ENCODE results near the gene OR4S2.

The OR4S2 gene

GRCh38 chr11:55648027-55648426, at the start of gene OR4S2:
OR4S2 (plus strand) TSS chr11:55648327; CDS start chr11:55650904, 2,577 bp downstream.
- DNase-seq (ENCODE audit: low spot score), result no peak
- Mint-ChIP-seq H3K27me3 (ENCODE audit: low read depth) (no peaks in the 10 kb centered on the region), H3K4me3 (no peak within 1 kb of the TSS), H3K36me3 (ENCODE audit: low read depth) (no peaks in the 10 kb centered on the region), H3K4me1 (ENCODE audit: low read depth) (no peaks in the 10 kb centered on the region), H3K9me3 (peaks cover 58% of the 10 kb centered on the region), H3K27ac (no peak within 1 kb of the TSS)

DNA sequence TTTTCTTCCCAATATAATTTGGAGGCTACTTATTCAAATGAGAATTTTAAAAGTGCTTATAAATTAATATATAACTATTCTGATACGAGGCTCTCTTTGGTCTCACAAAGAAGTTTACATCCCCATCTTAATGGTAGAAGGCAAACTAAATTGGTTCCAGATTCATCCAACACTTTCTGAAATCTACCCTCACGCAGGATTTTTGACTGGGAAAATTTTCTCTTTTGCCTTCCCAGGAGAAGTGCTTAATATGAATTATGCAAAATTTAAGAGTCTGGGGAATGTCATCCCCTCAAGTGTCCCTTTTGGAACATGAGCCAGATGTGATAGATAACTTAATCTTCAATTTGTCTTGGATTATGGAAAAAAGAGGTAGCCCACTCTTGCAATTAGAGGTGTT, 40.6 kb upstream of the OR4S2 start, which contains the start of gene OR4C11:
OR4C11 (minus strand) TSS at position 101 of the 400 bp plus-strand sequence. CDS start 3,272 bp downstream, outside the sequence.
- Mint-ChIP-seq H3K4me3 (no peak within 1 kb of the TSS), H3K27me3 (ENCODE audit: low read depth) (no peaks in the 10 kb centered on the region), H3K36me3 (ENCODE audit: low read depth) (no peaks in the 10 kb centered on the region), H3K4me1 (ENCODE audit: low read depth) (no peaks in the 10 kb centered on the region), H3K9me3 (peaks cover 48% of the 10 kb centered on the region), H3K27ac (no peak within 1 kb of the TSS)
- no peak for DNase-seq (ENCODE audit: low spot score)

DNA sequence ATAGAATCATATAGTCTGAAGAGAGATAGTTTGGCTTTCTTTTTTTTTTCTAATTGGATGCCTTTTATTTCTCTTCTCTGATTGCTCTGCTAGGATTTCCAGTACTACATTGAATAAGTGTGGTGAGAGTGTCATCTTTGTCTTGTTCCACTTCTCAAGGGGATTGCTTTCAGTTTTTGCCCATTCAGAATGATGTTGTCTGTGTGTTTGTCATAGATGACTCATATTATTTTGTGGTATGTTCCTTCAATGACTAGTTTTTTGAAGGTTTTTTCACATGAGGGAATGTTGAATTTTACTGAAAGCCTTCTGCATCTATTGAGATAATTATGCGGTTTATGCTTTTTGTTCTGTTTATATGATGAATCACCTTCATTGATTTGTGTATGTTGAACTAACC, 23.6 kb upstream of the OR4S2 start:
- Mint-ChIP-seq H3K27me3 (ENCODE audit: low read depth) (no peaks in the 10 kb centered on the region), H3K4me3 (no peak overlapping the region), H3K9me3 (peaks cover 74% of the 10 kb centered on the region), H3K36me3 (ENCODE audit: low read depth) (no peaks in the 10 kb centered on the region), H3K4me1 (ENCODE audit: low read depth) (no peaks in the 10 kb centered on the region), H3K27ac (no peak overlapping the region)
- no peak for DNase-seq (ENCODE audit: low spot score)

- Mint-ChIP-seq H3K27me3 (ENCODE audit: low read depth) (no peaks in the 10 kb centered on the region), H3K9me3 (peaks cover 56% of the 10 kb centered on the region), H3K4me3 (no peak within 1 kb of the TSS), H3K27ac (no peak within 1 kb of the TSS), H3K36me3 (ENCODE audit: low read depth) (no peaks in the 10 kb centered on the region), H3K4me1 (ENCODE audit: low read depth) (no peaks in the 10 kb centered on the region)
- no peak for DNase-seq (ENCODE audit: low spot score)
These were observed 13.3 kb upstream of the OR4S2 start, which contains the start of gene OR4P4 for GRCh38 chr11:55634813-55635212. OR4P4 (plus strand) TSS chr11:55635113.

GRCh38 chr11:55652560-55652959, 4.4 kb downstream of the OR4S2 start:
- Mint-ChIP-seq H3K27me3 (ENCODE audit: low read depth) (no peaks in the 10 kb centered on the region), H3K27ac (no peak overlapping the region), H3K4me3 (no peak overlapping the region), H3K4me1 (ENCODE audit: low read depth) (no peaks in the 10 kb centered on the region), H3K9me3 (peaks cover 61% of the 10 kb centered on the region), H3K36me3 (ENCODE audit: low read depth) (no peaks in the 10 kb centered on the region)
- DNase-seq (ENCODE audit: low spot score), result no peak

- Mint-ChIP-seq H3K9me3 (peaks cover 57% of the 10 kb centered on the region), H3K4me3 (no peak overlapping the region), H3K27ac (no peak overlapping the region), H3K27me3 (ENCODE audit: low read depth) (no peaks in the 10 kb centered on the region), H3K4me1 (ENCODE audit: low read depth) (no peaks in the 10 kb centered on the region), H3K36me3 (ENCODE audit: low read depth) (no peaks in the 10 kb centered on the region)
- DNase-seq (ENCODE audit: low spot score), result no peak
These were observed 7.0 kb downstream of the OR4S2 start for GRCh38 chr11:55655096-55655495.

- no peak overlapping the region for H3K27ac Mint-ChIP-seq
- H3K4me3 Mint-ChIP-seq, result no peak overlapping the region
- H3K4me1 Mint-ChIP-seq (ENCODE audit: low read depth), result no peaks in the 10 kb centered on the region
- H3K9me3 Mint-ChIP-seq, result peaks cover 53% of the 10 kb centered on the region
- H3K27me3 Mint-ChIP-seq (ENCODE audit: low read depth), result no peaks in the 10 kb centered on the region
- no peaks in the 10 kb centered on the region for H3K36me3 Mint-ChIP-seq (ENCODE audit: low read depth)
- DNase-seq (ENCODE audit: low spot score), result no peak
These were observed 10.0 kb downstream of the OR4S2 start for GRCh38 chr11:55658031-55658573.

DNA sequence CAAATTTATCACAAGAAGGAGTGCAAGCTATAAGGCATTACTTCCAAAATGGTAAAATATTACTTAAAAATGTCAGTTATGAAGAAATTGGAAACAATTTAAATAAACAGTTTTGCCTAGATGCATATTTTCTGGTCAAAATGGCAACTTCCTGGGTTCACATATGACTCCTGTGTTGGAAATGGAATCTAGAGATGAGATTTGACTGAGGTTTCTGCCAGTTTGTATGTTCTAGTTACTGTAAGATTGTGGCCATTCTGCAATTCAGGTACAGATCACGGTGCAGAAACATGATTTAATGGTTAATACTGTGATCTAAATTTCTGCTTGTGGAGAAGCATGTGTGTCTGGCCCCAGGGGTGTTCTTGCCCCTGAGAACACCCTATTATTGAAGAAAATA, 10.5 kb downstream of the OR4S2 start:
- no peaks in the 10 kb centered on the region for H3K4me1 Mint-ChIP-seq (ENCODE audit: low read depth)
- no peak overlapping the region for H3K4me3 Mint-ChIP-seq
- no peak overlapping the region for H3K27ac Mint-ChIP-seq
- DNase-seq (ENCODE audit: low spot score), result no peak
- no peaks in the 10 kb centered on the region for H3K27me3 Mint-ChIP-seq (ENCODE audit: low read depth)
- no peaks in the 10 kb centered on the region for H3K36me3 Mint-ChIP-seq (ENCODE audit: low read depth)
- peaks cover 53% of the 10 kb centered on the region for H3K9me3 Mint-ChIP-seq

GRCh38 chr11:55661901-55662300, 13.8 kb downstream of the OR4S2 start, which contains the start of gene OR4C6:
OR4C6 (plus strand) TSS chr11:55662201; CDS start chr11:55665167, 2,966 bp downstream.
- Mint-ChIP-seq H3K4me1 (ENCODE audit: low read depth) (no peaks in the 10 kb centered on the region), H3K9me3 (peaks cover 47% of the 10 kb centered on the region), H3K27me3 (ENCODE audit: low read depth) (no peaks in the 10 kb centered on the region), H3K4me3 (no peak within 1 kb of the TSS), H3K36me3 (ENCODE audit: low read depth) (no peaks in the 10 kb centered on the region), H3K27ac (no peak within 1 kb of the TSS)
- no peak for DNase-seq (ENCODE audit: low spot score)

GRCh38 chr11:55669376-55669775, 21.2 kb downstream of the OR4S2 start:
- DNase-seq (ENCODE audit: low spot score), result no peak
- H3K4me1 Mint-ChIP-seq (ENCODE audit: low read depth), result no peaks in the 10 kb centered on the region
- no peaks in the 10 kb centered on the region for H3K27me3 Mint-ChIP-seq (ENCODE audit: low read depth)
- H3K4me3 Mint-ChIP-seq, result no peak overlapping the region
- H3K9me3 Mint-ChIP-seq, result peaks cover 24% of the 10 kb centered on the region
- no peaks in the 10 kb centered on the region for H3K36me3 Mint-ChIP-seq (ENCODE audit: low read depth)
- H3K27ac Mint-ChIP-seq, result no peak overlapping the region

DNA sequence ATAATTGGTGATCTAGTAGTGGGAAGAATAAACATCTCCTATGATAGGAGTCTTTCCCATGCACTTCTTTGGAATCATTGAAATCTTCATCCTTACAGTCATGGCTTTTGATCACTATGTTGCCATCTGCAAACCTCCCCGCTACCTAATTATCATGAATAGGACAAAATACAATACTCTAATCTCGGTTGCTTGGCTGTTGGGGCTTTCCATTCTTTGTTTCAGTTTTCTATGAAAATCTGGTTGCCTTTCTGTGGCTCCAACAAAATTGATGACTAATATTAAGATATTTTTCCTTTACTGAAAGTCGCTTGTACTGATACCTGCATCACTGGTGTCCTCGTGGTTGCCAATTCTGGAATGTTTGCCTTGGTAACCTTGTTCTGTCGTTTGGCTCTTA, 25.7 kb downstream of the OR4S2 start:
- Mint-ChIP-seq H3K4me3 (no peak overlapping the region), H3K27ac (no peak overlapping the region), H3K36me3 (ENCODE audit: low read depth) (no peaks in the 10 kb centered on the region), H3K4me1 (ENCODE audit: low read depth) (no peaks in the 10 kb centered on the region), H3K27me3 (ENCODE audit: low read depth) (no peaks in the 10 kb centered on the region), H3K9me3 (peaks cover 26% of the 10 kb centered on the region)
- DNase-seq (ENCODE audit: low spot score), result no peak

- no peak for DNase-seq (ENCODE audit: low spot score)
- H3K36me3 Mint-ChIP-seq (ENCODE audit: low read depth), result no peaks in the 10 kb centered on the region
- H3K9me3 Mint-ChIP-seq, result peaks cover 29% of the 10 kb centered on the region
- H3K4me1 Mint-ChIP-seq (ENCODE audit: low read depth), result no peaks in the 10 kb centered on the region
- no peak overlapping the region for H3K4me3 Mint-ChIP-seq
- H3K27me3 Mint-ChIP-seq (ENCODE audit: low read depth), result no peaks in the 10 kb centered on the region
- H3K27ac Mint-ChIP-seq, result no peak overlapping the region
These were observed 49.7 kb downstream of the OR4S2 start for GRCh38 chr11:55697817-55698216.

GRCh38 chr11:55701429-55701828, 53.3 kb downstream of the OR4S2 start:
- no peaks in the 10 kb centered on the region for H3K36me3 Mint-ChIP-seq (ENCODE audit: low read depth)
- no peak overlapping the region for H3K27ac Mint-ChIP-seq
- no peaks in the 10 kb centered on the region for H3K4me1 Mint-ChIP-seq (ENCODE audit: low read depth)
- no peaks in the 10 kb centered on the region for H3K27me3 Mint-ChIP-seq (ENCODE audit: low read depth)
- H3K9me3 Mint-ChIP-seq, result peaks cover 26% of the 10 kb centered on the region
- DNase-seq (ENCODE audit: low spot score), result no peak
- no peak overlapping the region for H3K4me3 Mint-ChIP-seq

Measured in T-helper 2 cell treated with Interferon-gamma antibody and Interleukin-4, amounts not matched to agents 5 μg/mL and 100 μg/mL, for 36 hours (primary cell).